ENCODE results near the gene PARN. TPM values are rescaled to one million over a fixed set of nuclear protein-coding genes. Genes with fewer than 3 reads are reported as not detected.

Gene PARN
- polyA plus RNA-seq, 1 donor from 2014 or later: 22.3 TPM

GRCh38 chr16:14549789-14550153, 80.3 kb downstream of the PARN start:
- Histone ChIP-seq H3K9ac (ENCODE audit: low read length) (no peak overlapping the region), H2AFZ (ENCODE audit: low read depth, low read length) (no peak overlapping the region), H3K4me3 (ENCODE audit: low read length) (no peak overlapping the region), H3K4me2 (ENCODE audit: low read length) (no peak overlapping the region), H3K9me3 (ENCODE audit: low read length) (no peaks in the 10 kb centered on the region), H4K20me1 (ENCODE audit: insufficient read depth) (no peaks in the 10 kb centered on the region), H3K79me2 (replicated peaks; ENCODE audit: insufficient read depth, low read length) (no peaks in the 10 kb centered on the region), H3K36me3 (ENCODE audit: insufficient read depth, low read length) (no peaks in the 10 kb centered on the region), H3F3A (ENCODE audit: insufficient read depth, low read length, poor library complexity, severe bottlenecking) (no peaks in the 10 kb centered on the region), H3K9me2 (ENCODE audit: insufficient read depth, low read length) (no peaks in the 10 kb centered on the region), H3K27ac (ENCODE audit: low read length) (no peak overlapping the region), H3K27me3 (ENCODE audit: insufficient read depth, low read depth, low read length) (no peaks in the 10 kb centered on the region)
- TF ChIP-seq SMC3 (conservative IDR thresholded peaks at IDR 0.05; ENCODE audit: poor library complexity): no peak
- TF ChIP-seq TAF1 (IDR thresholded peaks at IDR 0.05; ENCODE audit: low read depth): no peak
- no peak for TF ChIP-seq CTCF (IDR thresholded peaks at IDR 0.05; ENCODE audit: poor library complexity, severe bottlenecking)
- TF ChIP-seq REST (IDR thresholded peaks at IDR 0.05; ENCODE audit: borderline replicate concordance): no peak
- TF ChIP-seq EZH2 (IDR thresholded peaks at IDR 0.05; ENCODE audit: borderline replicate concordance, insufficient read depth, low read length, poor library complexity, severe bottlenecking): no peak
- TF ChIP-seq RAD21 (conservative IDR thresholded peaks at IDR 0.05): no peak
- TF ChIP-seq MXI1 (conservative IDR thresholded peaks at IDR 0.05; ENCODE audit: poor library complexity, severe bottlenecking): no peak
- TF ChIP-seq POLR2AphosphoS5 (IDR thresholded peaks at IDR 0.05): no peak
- TF ChIP-seq EP300 (conservative IDR thresholded peaks at IDR 0.05; ENCODE audit: poor library complexity, severe bottlenecking): no peak

GRCh38 chr16:14548933-14549788, 80.9 kb downstream of the PARN start:
- Histone ChIP-seq H3K4me2 (ENCODE audit: low read length) (no peak overlapping the region), H3K79me2 (replicated peaks; ENCODE audit: insufficient read depth, low read length) (no peaks in the 10 kb centered on the region), H3K36me3 (ENCODE audit: insufficient read depth, low read length) (no peaks in the 10 kb centered on the region), H3K9ac (ENCODE audit: low read length) (no peak overlapping the region), H2AFZ (ENCODE audit: low read depth, low read length) (no peak overlapping the region), H3K9me2 (ENCODE audit: insufficient read depth, low read length) (no peaks in the 10 kb centered on the region), H3K4me3 (ENCODE audit: low read length) (no peak overlapping the region), H3F3A (ENCODE audit: insufficient read depth, low read length, poor library complexity, severe bottlenecking) (no peaks in the 10 kb centered on the region), H3K27me3 (ENCODE audit: insufficient read depth, low read depth, low read length) (no peaks in the 10 kb centered on the region), H4K20me1 (ENCODE audit: insufficient read depth) (no peaks in the 10 kb centered on the region), H3K9me3 (ENCODE audit: low read length) (no peaks in the 10 kb centered on the region), H3K27ac (ENCODE audit: low read length) (no peak overlapping the region)
- TF ChIP-seq TAF1 (IDR thresholded peaks at IDR 0.05; ENCODE audit: low read depth): no peak
- TF ChIP-seq SMC3 (conservative IDR thresholded peaks at IDR 0.05; ENCODE audit: poor library complexity): no peak
- no peak for TF ChIP-seq REST (IDR thresholded peaks at IDR 0.05; ENCODE audit: borderline replicate concordance)
- no peak for TF ChIP-seq POLR2AphosphoS5 (IDR thresholded peaks at IDR 0.05)
- TF ChIP-seq RAD21 (conservative IDR thresholded peaks at IDR 0.05): no peak
- TF ChIP-seq EP300 (conservative IDR thresholded peaks at IDR 0.05; ENCODE audit: poor library complexity, severe bottlenecking): no peak
- no peak for TF ChIP-seq MXI1 (conservative IDR thresholded peaks at IDR 0.05; ENCODE audit: poor library complexity, severe bottlenecking)
- TF ChIP-seq CTCF (IDR thresholded peaks at IDR 0.05; ENCODE audit: poor library complexity, severe bottlenecking): no peak
- no peak for TF ChIP-seq EZH2 (IDR thresholded peaks at IDR 0.05; ENCODE audit: borderline replicate concordance, insufficient read depth, low read length, poor library complexity, severe bottlenecking)

Data from neural cell (in vitro differentiated cells).